HG03025 (cell line): ENCODE measurements around the gene KAT2A.
A peak's percentile ranks its signal among the peaks of the same experiment; 100 is the strongest.

Source experiments
- ATAC-seq: cut with Tn5 transposase; IDR thresholded peaks from one replicate; pipeline ENCODE4 v1.9.1; 2021; ENCODE audit warnings: mild to moderate bottlenecking, moderate library complexity; ENCODE audit not compliant: unreplicated experiment, low FRiP score

Gene KAT2A

GRCh38 chr17:42135664-42136653, 14.8 kb upstream of the KAT2A start:
- no peak for ATAC-seq

- no peak for ATAC-seq
Observed at GRCh38 chr17:42135151-42135550, 14.0 kb upstream of the KAT2A start.

DNA sequence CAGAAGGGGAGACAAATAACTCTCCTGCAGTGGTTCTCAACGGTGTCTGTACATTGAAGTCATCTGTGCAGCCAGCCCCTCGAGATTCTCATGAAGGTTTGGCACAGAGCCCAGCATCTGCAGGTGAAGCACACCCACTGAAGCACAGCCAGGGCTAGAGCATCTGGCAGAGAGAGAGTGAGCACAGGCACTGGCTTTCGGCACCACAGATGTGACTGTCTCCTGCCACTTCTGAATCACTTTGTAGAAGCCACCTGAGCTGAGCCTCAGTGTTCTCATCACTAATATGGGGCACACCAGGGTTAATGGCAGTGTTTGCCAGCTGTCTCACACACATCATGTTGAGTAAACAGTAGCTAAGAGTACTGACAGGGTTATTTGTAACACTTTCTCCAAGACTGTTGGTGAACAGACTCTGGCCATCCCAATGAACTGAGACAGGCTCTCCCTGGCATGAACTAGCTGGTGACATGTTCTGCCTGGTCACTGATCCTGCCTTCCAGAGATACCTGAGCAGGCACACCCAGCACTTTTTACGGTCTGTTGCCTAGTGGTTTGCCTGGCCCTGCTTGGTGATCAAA, 12.4 kb upstream of the KAT2A start:
- ATAC-seq, result peak; percentile 47

GRCh38 chr17:42132941-42133340, 11.8 kb upstream of the KAT2A start:
- peak; percentile 14 for ATAC-seq

DNA sequence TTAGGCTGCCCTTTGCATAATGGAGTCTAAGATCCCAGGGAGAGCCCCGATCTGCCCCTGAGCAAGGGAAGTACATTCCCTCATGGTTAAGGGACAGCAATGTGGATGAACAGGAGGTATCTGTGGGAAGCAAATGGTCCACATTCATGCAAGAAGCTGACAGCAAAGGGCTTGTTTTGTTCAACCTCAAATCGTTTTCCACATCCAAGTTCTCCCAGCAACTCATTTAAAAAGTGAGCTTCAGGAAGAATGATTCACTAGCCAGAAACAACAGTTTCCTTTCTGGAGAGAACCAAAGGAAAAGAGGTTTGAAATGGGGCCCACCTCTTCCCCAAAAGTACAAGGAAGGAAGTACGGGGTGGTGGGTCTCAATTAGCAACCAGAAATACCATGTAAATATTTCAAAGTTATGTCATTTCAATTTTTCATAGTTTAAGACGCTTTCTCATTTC, 10.8 kb upstream of the KAT2A start:
- ATAC-seq, result no peak

GRCh38 chr17:42131232-42131631, 10.1 kb upstream of the KAT2A start:
- ATAC-seq, result no peak

- no peak for ATAC-seq
Observed at GRCh38 chr17:42130310-42130936, 9.3 kb upstream of the KAT2A start.

- ATAC-seq, result no peak
Observed at GRCh38 chr17:42129109-42129837, 8.1 kb upstream of the KAT2A start.

GRCh38 chr17:42127414-42127813, 6.2 kb upstream of the KAT2A start:
- ATAC-seq, result no peak

DNA sequence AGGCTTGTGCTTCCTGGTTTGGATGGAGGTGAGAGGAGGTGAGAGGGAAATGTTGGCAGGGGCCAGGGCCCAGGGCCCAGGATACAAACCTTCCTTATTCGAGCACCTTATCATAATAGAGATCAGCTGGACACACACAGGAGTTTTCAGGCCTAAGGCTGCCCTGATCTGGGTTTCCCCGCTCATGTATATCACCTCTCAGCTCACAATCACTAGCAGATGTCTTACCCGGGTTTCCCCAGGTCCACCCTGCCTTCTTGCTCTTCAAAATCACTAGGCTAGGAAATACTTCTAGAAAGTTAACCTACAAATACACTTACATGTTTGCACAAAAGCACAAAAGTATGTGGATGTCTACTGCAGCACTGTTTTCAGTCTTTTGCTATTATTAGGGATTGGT, 5.7 kb upstream of the KAT2A start:
- no peak for ATAC-seq

GRCh38 chr17:42125565-42125964, 4.4 kb upstream of the KAT2A start:
- no peak for ATAC-seq

DNA sequence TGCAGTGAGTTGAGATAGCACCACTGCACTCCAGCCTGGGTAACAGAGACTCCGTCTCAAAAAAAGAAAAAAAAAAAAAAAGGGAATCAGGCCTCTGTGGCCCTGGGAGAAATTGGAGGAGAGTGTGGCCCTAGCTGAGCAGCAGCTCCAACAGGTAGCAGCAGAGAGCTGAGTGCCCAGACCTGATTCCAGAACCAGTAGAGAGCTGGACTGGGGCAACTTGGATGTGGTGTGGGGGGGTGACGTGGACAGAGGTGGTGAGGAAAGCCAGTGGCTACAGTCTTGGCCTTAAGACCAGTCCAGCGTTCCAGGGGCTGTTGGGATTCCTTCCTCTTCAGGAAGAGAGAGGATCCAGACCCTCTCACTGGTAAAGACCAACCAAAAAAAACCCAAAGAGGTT, 3.1 kb upstream of the KAT2A start:
- ATAC-seq, result no peak

- ATAC-seq, result no peak
Observed at GRCh38 chr17:42122371-42123303, 1.5 kb upstream of the KAT2A start, which contains the start of gene HSPB9. Gene HSPB9, plus strand, starts transcription at chr17:42122804. Its CDS starts 47 bp downstream, at chr17:42122851.

- no peak for ATAC-seq
Observed at GRCh38 chr17:42120161-42120769, 902 bp downstream of the KAT2A start.

DNA sequence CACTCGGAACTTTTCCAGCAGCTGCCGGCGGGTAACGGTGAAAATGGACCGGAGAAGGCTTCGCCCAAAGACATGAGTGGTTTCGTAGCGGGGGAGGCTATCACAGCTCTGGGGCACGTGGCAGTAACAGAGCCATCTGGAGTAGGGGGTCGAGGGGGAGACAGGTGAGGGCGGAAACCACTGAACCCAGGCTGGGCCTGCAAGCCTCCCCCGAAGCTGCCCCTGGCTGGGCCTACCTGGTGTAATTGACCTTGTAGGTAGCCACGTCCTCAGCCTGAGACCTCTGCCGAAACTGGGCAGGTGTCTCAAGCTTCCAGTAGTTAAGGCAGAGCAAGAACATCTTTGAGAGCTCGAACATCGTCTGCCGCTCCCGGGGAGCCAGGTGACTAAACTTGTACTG, 1.9 kb downstream of the KAT2A start:
- ATAC-seq, result no peak

GRCh38 chr17:42118545-42118944, 2.6 kb downstream of the KAT2A start:
- ATAC-seq, result no peak

- no peak for ATAC-seq
Observed at GRCh38 chr17:42118126-42118510, 3.0 kb downstream of the KAT2A start.

DNA sequence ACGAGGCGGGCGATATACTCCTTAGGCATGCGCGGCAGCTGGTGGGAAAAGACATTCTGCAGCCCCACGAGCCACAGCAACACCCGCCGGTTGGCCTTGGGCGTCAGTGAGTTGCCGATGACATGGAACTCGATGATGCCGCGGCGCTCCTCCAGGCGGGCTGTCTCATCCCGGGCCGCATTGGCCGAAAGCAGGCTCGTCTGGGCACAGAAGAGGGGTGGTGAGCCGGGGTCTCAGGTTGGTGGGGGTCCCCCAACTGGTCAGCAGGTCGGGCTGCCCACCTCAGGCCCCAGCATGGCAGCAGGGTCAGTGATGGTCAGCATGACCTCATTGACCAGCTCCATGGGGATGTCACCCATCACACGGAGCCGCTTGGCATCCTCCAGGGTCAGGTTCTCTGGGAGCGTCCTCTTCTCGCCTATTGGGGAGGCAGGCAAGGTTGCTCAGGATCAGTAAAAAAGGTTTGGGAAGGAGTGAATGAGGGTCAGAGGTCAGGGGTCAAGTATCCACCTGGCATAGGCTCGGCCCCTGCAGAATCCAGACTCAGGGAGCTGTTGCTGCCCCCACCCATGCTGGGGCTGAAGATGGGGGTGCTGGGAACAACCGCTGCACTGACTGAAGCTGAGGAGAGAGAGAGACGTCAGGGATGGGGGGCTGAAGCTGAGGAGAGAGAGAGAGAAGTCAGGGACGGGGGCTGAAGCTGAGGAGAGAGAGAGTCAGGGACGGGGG, 3.6 kb downstream of the KAT2A start:
- no peak for ATAC-seq
